GM12874 (cell line): ENCODE measurements around the gene NLGN1.

ENCODE experiments used
- TF ChIP-seq, protein P1 (sequence below): IDR thresholded peaks from 2 replicates; pipeline ENCODE4 v1.5.1; 2011; ENCODE audit warnings: low read depth, mild to moderate bottlenecking, control low read depth, low read length, moderate library complexity; ENCODE audit not compliant: insufficient read depth

The NLGN1 gene

DNA sequence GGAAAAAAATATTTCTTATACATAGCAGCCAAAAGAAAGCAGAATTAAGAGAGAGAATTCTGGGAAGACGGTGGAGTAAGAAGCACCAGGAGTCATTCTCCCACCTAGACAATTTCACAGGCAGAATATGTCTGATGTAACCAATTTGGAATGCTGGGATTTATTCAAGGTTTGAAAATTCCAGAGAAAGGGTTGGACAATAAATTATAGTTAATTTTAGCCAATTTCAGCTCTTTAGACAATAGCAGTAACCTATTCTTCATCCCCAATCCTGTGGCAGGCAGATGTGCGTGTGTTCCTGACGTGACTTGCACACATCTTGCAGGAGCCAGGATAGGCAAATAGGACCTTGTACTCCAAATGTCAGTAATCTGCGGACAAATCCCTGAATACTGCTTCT lies 920.6 kb downstream of the NLGN1 start:
- TF ChIP-seq, protein P1, sequence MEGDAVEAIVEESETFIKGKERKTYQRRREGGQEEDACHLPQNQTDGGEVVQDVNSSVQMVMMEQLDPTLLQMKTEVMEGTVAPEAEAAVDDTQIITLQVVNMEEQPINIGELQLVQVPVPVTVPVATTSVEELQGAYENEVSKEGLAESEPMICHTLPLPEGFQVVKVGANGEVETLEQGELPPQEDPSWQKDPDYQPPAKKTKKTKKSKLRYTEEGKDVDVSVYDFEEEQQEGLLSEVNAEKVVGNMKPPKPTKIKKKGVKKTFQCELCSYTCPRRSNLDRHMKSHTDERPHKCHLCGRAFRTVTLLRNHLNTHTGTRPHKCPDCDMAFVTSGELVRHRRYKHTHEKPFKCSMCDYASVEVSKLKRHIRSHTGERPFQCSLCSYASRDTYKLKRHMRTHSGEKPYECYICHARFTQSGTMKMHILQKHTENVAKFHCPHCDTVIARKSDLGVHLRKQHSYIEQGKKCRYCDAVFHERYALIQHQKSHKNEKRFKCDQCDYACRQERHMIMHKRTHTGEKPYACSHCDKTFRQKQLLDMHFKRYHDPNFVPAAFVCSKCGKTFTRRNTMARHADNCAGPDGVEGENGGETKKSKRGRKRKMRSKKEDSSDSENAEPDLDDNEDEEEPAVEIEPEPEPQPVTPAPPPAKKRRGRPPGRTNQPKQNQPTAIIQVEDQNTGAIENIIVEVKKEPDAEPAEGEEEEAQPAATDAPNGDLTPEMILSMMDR, result no peak

DNA sequence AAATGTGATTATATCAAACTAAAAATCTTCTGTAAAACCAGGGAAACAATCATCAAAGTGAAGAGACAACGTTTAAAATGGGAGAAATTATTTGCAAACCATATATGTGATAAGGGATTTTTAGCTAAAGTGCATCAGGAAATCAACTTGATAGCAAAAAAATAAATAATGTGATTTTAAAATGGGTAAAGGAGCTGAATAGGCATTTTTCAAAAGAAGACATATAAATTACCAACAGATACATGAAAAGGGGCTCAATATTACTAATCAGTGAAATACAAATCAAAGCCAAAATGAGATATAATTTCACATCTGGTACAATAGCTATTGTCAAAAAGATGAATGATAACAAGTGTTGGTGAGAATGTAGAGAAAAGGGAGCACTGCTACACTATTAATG lies 924.0 kb downstream of the NLGN1 start:
- TF ChIP-seq, protein P1, result no peak

DNA sequence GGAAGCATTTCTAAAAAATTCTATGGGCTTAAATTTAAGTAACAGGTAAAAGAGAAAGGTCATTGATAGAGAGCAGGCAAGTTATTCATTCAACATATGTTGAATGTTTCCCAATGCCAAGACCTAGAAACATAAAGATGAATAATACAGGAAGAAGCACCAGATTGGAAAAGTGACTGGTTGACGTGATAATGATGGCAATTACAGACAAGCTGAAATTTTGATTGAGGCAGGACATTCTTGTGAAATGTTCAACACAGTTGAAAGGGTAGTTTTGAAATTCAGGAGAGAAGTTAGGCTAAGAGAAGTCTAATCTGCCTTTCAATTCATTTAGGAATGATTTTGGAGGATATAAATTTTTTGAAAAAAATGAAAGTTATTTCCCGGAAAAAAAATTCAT lies 925.2 kb downstream of the NLGN1 start:
- TF ChIP-seq, protein P1, result no peak

GRCh38 chr3:174325171-174325570 lies 927.6 kb downstream of the NLGN1 start:
- TF ChIP-seq, protein P1, result no peak

GRCh38 chr3:174325834-174326700 lies 928.5 kb downstream of the NLGN1 start:
- TF ChIP-seq, protein P1, result no peak

DNA sequence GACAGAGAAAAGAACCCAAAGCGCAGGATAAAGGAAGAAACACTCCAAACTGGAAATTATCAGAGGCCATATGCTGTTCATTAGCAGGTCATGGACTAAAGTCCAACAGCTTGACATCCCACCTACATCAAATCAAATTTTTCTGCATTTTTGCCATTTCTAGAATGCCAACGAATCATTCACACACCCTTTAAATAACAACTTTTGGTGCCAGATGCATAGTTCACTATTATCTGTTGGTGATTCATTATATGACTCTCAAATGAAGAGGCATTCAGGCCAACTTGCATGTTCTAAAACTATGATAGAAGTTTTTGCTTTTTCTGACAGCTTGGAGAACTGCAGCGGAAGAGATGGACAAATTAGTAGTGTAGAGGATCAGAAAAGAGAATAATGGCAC lies 931.8 kb downstream of the NLGN1 start:
- TF ChIP-seq, protein P1, result no peak

DNA sequence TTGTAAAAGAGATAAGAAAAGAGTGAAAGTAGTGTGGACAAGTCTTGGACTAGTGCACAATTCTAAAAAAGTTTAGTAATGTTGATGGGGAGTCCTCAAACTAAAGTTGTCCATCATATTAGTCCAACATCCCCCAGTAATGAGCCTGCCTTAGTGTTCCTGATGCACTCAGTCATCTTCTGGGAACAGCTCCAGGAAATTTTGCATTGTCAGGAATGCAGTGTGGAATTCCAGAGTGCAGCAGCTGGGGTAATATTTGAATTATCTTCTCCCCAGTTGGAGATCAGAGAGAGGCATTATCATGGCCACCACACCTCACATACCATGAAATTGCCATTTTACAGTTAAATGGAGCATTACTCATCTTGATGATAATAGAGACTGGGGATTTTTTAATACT lies 932.8 kb downstream of the NLGN1 start:
- TF ChIP-seq, protein P1, result no peak
